Lower lobe of right lung (tissue), 2 donors: Measurements from ENCODE around the gene FANK1. TPM values are rescaled to one million over a fixed set of nuclear protein-coding genes. Genes with fewer than 3 reads are reported as not detected.

Source experiments
- ATAC-seq, 2 donors: fragments of 200-7000 bp; cut with Tn5 transposase; one replicate each; pipeline ENCODE4 v1.9.1; 2020 to 2022; ENCODE audit warnings: mild to moderate bottlenecking in 2 of 2, moderate library complexity in 2 of 2
- DNase-seq: peaks from one replicate; pipeline ENCODE4 v3.0.0-alpha.2; 2020
- H3K27ac ChIP-seq: fragments of 200-600 bp; one replicate; pipeline ENCODE4 v1.8.0; 2022
- H3K27me3 ChIP-seq: fragments of 200-600 bp; one replicate; pipeline ENCODE4 v1.8.0; 2022; ENCODE audit warnings: low read depth
- H3K36me3 ChIP-seq: fragments of 200-600 bp; one replicate; pipeline ENCODE4 v1.8.0; 2022; ENCODE audit warnings: mild to moderate bottlenecking
- H3K4me1 ChIP-seq: fragments of 200-600 bp; one replicate; pipeline ENCODE4 v1.8.0; 2022
- H3K4me3 ChIP-seq: fragments of 200-600 bp; one replicate; pipeline ENCODE4 v1.8.0; 2022; ENCODE audit warnings: mild to moderate bottlenecking
- H3K9me3 ChIP-seq: fragments of 200-600 bp; one replicate; pipeline ENCODE4 v1.8.0; 2022
- intact Hi-C: fragments of 100-400 bp; cut with DNase I; formaldehyde crosslinking; loops from one replicate; pipeline ENCODE4 v1.11.0; 2022
- total RNA-seq: library from RNA; stranded (reverse); fragmentation: NEBNext Ultra II Directional; extraction: Animal tissue kit (Norgen Biotek cat#: 25700); gene quantifications from one replicate; pipeline ENCODE4 v1.2.1, GENCODE V29; 2021
- TF ChIP-seq, protein P1 (sequence below): fragments of 200-600 bp; IDR thresholded peaks from one replicate; pipeline ENCODE4 v1.8.0; 2022; ENCODE audit warnings: antibody characterized with exemption, mild to moderate bottlenecking
- donor health status: DM: no; HTN: yes; CAD: no; lungs with severe emphysema.

Gene FANK1
- total RNA-seq, 1 donor from 2014 or later: 11.5 TPM

DNA sequence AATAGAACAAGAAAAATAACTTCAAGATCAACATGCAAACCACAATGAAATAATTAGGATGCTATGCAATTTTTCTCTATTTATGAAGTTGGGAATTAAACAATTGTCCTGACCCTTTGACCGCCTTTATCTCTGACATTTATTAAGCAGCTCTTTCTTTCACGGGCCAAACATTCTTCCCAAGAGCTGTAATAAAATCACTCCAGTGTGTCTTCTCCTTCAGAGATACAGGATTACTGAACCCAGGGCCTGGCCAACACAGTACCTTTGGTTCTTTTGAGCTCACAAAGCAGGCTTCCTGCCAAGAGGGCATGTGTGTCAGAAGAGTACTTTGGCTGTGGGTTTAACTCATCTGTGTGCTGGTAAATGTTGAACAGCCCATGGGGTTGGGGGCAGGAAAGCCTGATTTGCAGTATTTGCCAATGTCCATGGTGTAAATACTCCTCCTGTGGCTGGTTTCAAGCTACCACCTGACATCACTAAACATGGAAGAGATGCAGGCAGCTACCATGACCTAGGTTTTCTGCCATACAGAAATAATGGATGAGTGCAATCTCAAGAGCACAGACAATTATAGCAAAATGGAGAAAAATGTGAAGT, 121.7 kb downstream of the FANK1 start:
- TF ChIP-seq, protein P1, sequence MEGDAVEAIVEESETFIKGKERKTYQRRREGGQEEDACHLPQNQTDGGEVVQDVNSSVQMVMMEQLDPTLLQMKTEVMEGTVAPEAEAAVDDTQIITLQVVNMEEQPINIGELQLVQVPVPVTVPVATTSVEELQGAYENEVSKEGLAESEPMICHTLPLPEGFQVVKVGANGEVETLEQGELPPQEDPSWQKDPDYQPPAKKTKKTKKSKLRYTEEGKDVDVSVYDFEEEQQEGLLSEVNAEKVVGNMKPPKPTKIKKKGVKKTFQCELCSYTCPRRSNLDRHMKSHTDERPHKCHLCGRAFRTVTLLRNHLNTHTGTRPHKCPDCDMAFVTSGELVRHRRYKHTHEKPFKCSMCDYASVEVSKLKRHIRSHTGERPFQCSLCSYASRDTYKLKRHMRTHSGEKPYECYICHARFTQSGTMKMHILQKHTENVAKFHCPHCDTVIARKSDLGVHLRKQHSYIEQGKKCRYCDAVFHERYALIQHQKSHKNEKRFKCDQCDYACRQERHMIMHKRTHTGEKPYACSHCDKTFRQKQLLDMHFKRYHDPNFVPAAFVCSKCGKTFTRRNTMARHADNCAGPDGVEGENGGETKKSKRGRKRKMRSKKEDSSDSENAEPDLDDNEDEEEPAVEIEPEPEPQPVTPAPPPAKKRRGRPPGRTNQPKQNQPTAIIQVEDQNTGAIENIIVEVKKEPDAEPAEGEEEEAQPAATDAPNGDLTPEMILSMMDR: no peak
- no peaks in the 10 kb centered on the region for H3K4me1 ChIP-seq
- H3K36me3 ChIP-seq: no peaks in the 10 kb centered on the region
- intact Hi-C loops: no loop called here
- no peak overlapping the region for H3K4me3 ChIP-seq
- no peaks in the 10 kb centered on the region for H3K9me3 ChIP-seq
- DNase-seq (no peak), ATAC-seq (no peak)
- no peaks in the 10 kb centered on the region for H3K27me3 ChIP-seq
- H3K27ac ChIP-seq: no peak overlapping the region

DNA sequence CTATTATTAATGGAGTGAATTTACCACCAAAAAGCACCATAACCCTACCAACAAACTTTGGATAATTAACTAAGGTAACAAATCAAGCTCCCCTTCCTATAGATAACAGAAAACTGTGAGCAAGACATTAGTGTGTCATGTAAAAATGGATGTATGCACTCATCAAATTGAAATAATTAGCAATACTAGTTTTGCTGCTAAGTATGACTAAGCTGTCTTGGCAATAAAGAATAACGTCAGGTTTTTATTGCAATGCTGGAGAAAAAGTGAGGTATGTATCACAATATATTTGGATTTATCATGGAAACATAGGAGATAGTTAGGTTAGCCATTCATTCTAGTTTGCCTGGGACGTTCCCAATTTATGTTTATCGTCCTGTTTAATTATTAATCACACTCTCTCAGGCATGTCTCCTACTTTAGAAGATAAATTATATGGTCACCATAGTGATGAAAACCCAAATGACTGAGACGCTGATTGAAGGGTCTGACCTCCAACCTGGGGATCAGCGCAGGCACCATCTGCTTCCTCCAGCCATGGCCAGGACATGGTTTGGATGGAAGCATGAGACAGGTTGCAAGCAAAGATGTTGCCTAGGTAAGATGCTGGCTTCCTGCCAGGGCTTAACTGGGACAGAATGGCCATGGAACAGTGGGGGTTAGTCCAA, 125.6 kb downstream of the FANK1 start:
- Histone ChIP-seq H3K27ac (no peak overlapping the region), H3K9me3 (no peaks in the 10 kb centered on the region), H3K4me1 (no peaks in the 10 kb centered on the region), H3K4me3 (no peak overlapping the region), H3K27me3 (no peaks in the 10 kb centered on the region), H3K36me3 (no peaks in the 10 kb centered on the region)
- TF ChIP-seq, protein P1: no peak
- intact Hi-C loops: no loop called here
- DNase-seq (no peak), ATAC-seq (no peak)

GRCh38 chr10:126022841-126023240, 126.5 kb downstream of the FANK1 start:
- TF ChIP-seq, protein P1: no peak
- no peaks in the 10 kb centered on the region for H3K9me3 ChIP-seq
- no peak for ATAC-seq
- H3K27ac ChIP-seq: no peak overlapping the region
- H3K27me3 ChIP-seq: no peaks in the 10 kb centered on the region
- H3K4me3 ChIP-seq: no peak overlapping the region
- intact Hi-C loops: no loop called here
- DNase-seq: no peak
- H3K4me1 ChIP-seq: no peaks in the 10 kb centered on the region
- H3K36me3 ChIP-seq: no peaks in the 10 kb centered on the region

GRCh38 chr10:126027692-126028091, 131.3 kb downstream of the FANK1 start:
- no peaks in the 10 kb centered on the region for H3K27me3 ChIP-seq
- no peaks in the 10 kb centered on the region for H3K36me3 ChIP-seq
- ATAC-seq (no peak), DNase-seq (no peak)
- H3K27ac ChIP-seq: no peak overlapping the region
- H3K4me1 ChIP-seq: no peaks in the 10 kb centered on the region
- intact Hi-C loops: no loop called here
- TF ChIP-seq, protein P1: no peak
- no peak overlapping the region for H3K4me3 ChIP-seq
- peaks cover 16% of the 10 kb centered on the region for H3K9me3 ChIP-seq

- Histone ChIP-seq H3K9me3 (peaks cover 27% of the 10 kb centered on the region), H3K4me1 (no peaks in the 10 kb centered on the region), H3K36me3 (no peaks in the 10 kb centered on the region), H3K27ac (no peak overlapping the region), H3K4me3 (no peak overlapping the region), H3K27me3 (no peaks in the 10 kb centered on the region)
- DNase-seq (no peak), ATAC-seq (no peak)
- intact Hi-C loops: no loop called here
- TF ChIP-seq, protein P1: no peak
These were observed 133.6 kb downstream of the FANK1 start for GRCh38 chr10:126029999-126030398.
